GM12878 (cell line): ENCODE data around the gene NFKBIB. TPM values are rescaled to one million over a fixed set of nuclear protein-coding genes. Genes with fewer than 3 reads are reported as not detected.

Experiments used
- ATAC-seq: fragments of 200-7000 bp; cut with Tn5 transposase; 3 replicates; pipeline ENCODE4 v1.9.1; 2020; ENCODE audit warnings: mild to moderate bottlenecking, moderate library complexity
- BruUV-seq: library from RNA; stranded (reverse); fragments of 400-500 nt; replicated peaks from 2 replicates; lab custom pipeline; 2021; lab: Mats Ljungman, UMichigan
- CTCF ChIA-PET: fragments of 300-600 bp; sonication (Branson Sonifier 250); formaldehyde crosslinking; extraction: SDS; loops from one replicate; lab custom pipeline; 2021; ENCODE audit warnings: inconsistent platforms; lab: Yijun Ruan, JAX
- POLR2A ChIA-PET: fragments of 350-600 bp; formaldehyde crosslinking; extraction: SDS; loops from one replicate; lab custom pipeline; 2021; ENCODE audit warnings: inconsistent platforms; lab: Charles Lee
- RAD21 ChIA-PET: fragments of 300-600 bp; sonication (Branson Sonifier 250); formaldehyde crosslinking; loops from one replicate; lab custom pipeline; 2023; ENCODE audit warnings: antibody characterized with exemption; ENCODE audit not compliant: unreplicated experiment; lab: Charles Lee
- SMC1A ChIA-PET: fragments of 300-600 bp; sonication (Branson Sonifier 250); formaldehyde crosslinking; loops from one replicate; lab custom pipeline; 2023; ENCODE audit not compliant: unreplicated experiment, uncharacterized antibody; lab: Charles Lee
- DNase-seq: peaks from one replicate; pipeline ENCODE4 v3.0.0-alpha.2; 2011; ENCODE audit warnings: low read depth, low spot score
- FAIRE-seq: peaks from 3 replicates; lab custom pipeline; 2011; peaks lifted over from hg19 to GRCh38; lab: Jason Lieb, UNC
- H2AFZ ChIP-seq: 2 replicates; pipeline ENCODE4 v1.6.0; 2011; ENCODE audit warnings: low read depth, low read length, control low read depth; ENCODE audit not compliant: control insufficient read depth
- H3K27ac ChIP-seq: 2 replicates; pipeline ENCODE4 v1.5.1; 2011; ENCODE audit warnings: control low read depth; ENCODE audit not compliant: control insufficient read depth, insufficient read depth
- H3K27me3 ChIP-seq, 2 experiments: replicated peaks in 1 of 2; 2 replicates each; pipeline versions ENCODE4 v1.6.0 to v1.6.1; 2011; ENCODE audit warnings: low read length in 1 of 2; ENCODE audit not compliant: control insufficient read depth in 2 of 2, insufficient read depth in 2 of 2
- H3K36me3 ChIP-seq, 2 experiments: 2 replicates each; pipeline ENCODE4 v1.5.1; 2011; ENCODE audit warnings: low read length in 1 of 2; ENCODE audit not compliant: control insufficient read depth in 2 of 2, insufficient read depth in 2 of 2
- H3K4me1 ChIP-seq: 2 replicates; pipeline ENCODE4 v1.6.1; 2011; ENCODE audit warnings: mild to moderate bottlenecking, low read length, moderate library complexity, mixed read lengths; ENCODE audit not compliant: control insufficient read depth, insufficient read depth
- H3K4me2 ChIP-seq: 2 replicates; pipeline ENCODE4 v1.6.0; 2011; ENCODE audit warnings: control low read depth; ENCODE audit not compliant: control insufficient read depth, insufficient read depth
- H3K4me3 ChIP-seq: fragments of 200-600 bp; sonication (generic); 2 replicates; pipeline ENCODE4 v1.5.1; 2016
- H3K79me2 ChIP-seq: 2 replicates; pipeline ENCODE4 v1.6.0; 2011; ENCODE audit warnings: low read length; ENCODE audit not compliant: control insufficient read depth, insufficient read depth
- H3K9ac ChIP-seq: 2 replicates; pipeline ENCODE4 v1.8.0; 2011; ENCODE audit warnings: low read length, control low read depth, mixed read lengths; ENCODE audit not compliant: control insufficient read depth, insufficient read depth
- H3K9me3 ChIP-seq: replicated peaks from 3 replicates; pipeline ENCODE4 v1.5.1; 2011; ENCODE audit warnings: mild to moderate bottlenecking, low read length; ENCODE audit not compliant: control insufficient read depth, insufficient read depth
- H4K20me1 ChIP-seq: 2 replicates; pipeline ENCODE4 v1.6.0; 2011; ENCODE audit not compliant: control insufficient read depth, insufficient read depth
- EGR1 ChIP-seq, 2 experiments: IDR thresholded peaks; 1 replicate in 1 of 2; 2 replicates in 1 of 2; pipeline ENCODE4 v1.6.1; 2011 to 2012; ENCODE audit warnings: low read depth in 2 of 2, low read length in 2 of 2, borderline replicate concordance in 1 of 2, mild to moderate bottlenecking in 1 of 2, moderate library complexity in 1 of 2
- KAT2A ChIP-seq: conservative IDR thresholded peaks from 2 replicates; pipeline ENCODE4 v1.6.1; 2011; ENCODE audit warnings: low read depth, low read length; ENCODE audit not compliant: control insufficient read depth
- NFYB ChIP-seq: IDR thresholded peaks from 2 replicates; pipeline ENCODE4 v1.6.1; 2011; ENCODE audit warnings: low read depth, mild to moderate bottlenecking, low read length, improper control_type of control experiment, moderate library complexity; ENCODE audit not compliant: insufficient read depth
- SMAD1 ChIP-seq: fragments of 450-650 bp; IDR thresholded peaks from 2 replicates; pipeline ENCODE4 v1.6.1; 2018; ENCODE audit warnings: mild to moderate bottlenecking, low read depth; ENCODE audit not compliant: partially characterized antibody
- SMAD5 ChIP-seq: IDR thresholded peaks from 2 replicates; pipeline ENCODE4 v1.6.1; 2016; ENCODE audit warnings: antibody characterized with exemption, low read depth
- SUZ12 ChIP-seq: fragments of 200-600 bp; sonication (generic); IDR thresholded peaks from one replicate; pipeline ENCODE4 v1.6.1; 2018; ENCODE audit warnings: antibody characterized with exemption, mild to moderate bottlenecking; ENCODE audit not compliant: unreplicated experiment
- TARDBP ChIP-seq: IDR thresholded peaks from 2 replicates; pipeline ENCODE4 v1.6.1; 2016; ENCODE audit warnings: borderline replicate concordance
- ZNF217 ChIP-seq: fragments of 450-650 bp; IDR thresholded peaks from 2 replicates; pipeline ENCODE4 v1.6.1; 2017; ENCODE audit warnings: antibody characterized with exemption, mild to moderate bottlenecking
- ZNF24 ChIP-seq: fragments of 450-650 bp; IDR thresholded peaks from 2 replicates; pipeline ENCODE4 v1.6.1; 2017; ENCODE audit warnings: antibody characterized with exemption, mild to moderate bottlenecking
- WGBS: methylation state at CpG from one replicate; pipeline ENCODE4 v1.1.6; 2016; ENCODE audit warnings: low lambda C conversion rate; ENCODE audit not compliant: insufficient replicate concordance, insufficient coverage; ENCODE audit errors: missing lambda C conversion rate; 5-methylcytosine and 5-hydroxymethylcytosine counted together
- in situ Hi-C: fragments of 300-500 bp; cut with MboI; formaldehyde crosslinking; loops from 9 replicates; pipeline ENCODE4 v1.14.3; 2018; ENCODE audit warnings: mixed read lengths
- intact Hi-C: fragments of 100-400 bp; cut with micrococcal nuclease; formaldehyde crosslinking; loops from one replicate; pipeline ENCODE4 v1.14.2; 2022; ENCODE audit not compliant: unreplicated experiment
- polyA plus RNA-seq, 11 experiments: library from polyadenylated mRNA; depleted of rRNA in 4 of 11; unstranded in 6 of 11; stranded (reverse) in 5 of 11; fragments of >200 nt; fragmentation: Nextera tagmentation in 4 of 11; fragmentation: Illumina TruSeq in 1 of 11; extraction: Ambion mirVana in 4 of 11; extraction: Trizol in 1 of 11; gene quantifications; 1 replicate in 1 of 11; 2 replicates in 10 of 11; pipeline versions ENCODE4 v1.2.1 to v1.2.3, GENCODE V29; 2011 to 2016; ENCODE audit warnings: inconsistent platforms in 2 of 11, missing spikeins in 2 of 11, low read depth in 1 of 11
- total RNA-seq, 4 experiments: library from RNA; depleted of rRNA in 3 of 4; stranded (reverse); fragments of >200 nt in 3 of 4; fragmentation: Illumina TruSeq in 1 of 4; extraction: Trizol in 1 of 4; gene quantifications; 2 replicates each; pipeline versions ENCODE4 v1.2.1 to v1.2.3, GENCODE V29; 2013 to 2021
- TF ChIP-seq, protein P1 (sequence below): fragments of 450-650 bp; IDR thresholded peaks from 2 replicates; pipeline ENCODE4 v1.6.1; 2016; ENCODE audit warnings: mild to moderate bottlenecking
- TF ChIP-seq, protein P2 (sequence below): fragments of 450-650 bp; IDR thresholded peaks from 2 replicates; pipeline ENCODE4 v1.6.1; 2017; ENCODE audit warnings: mild to moderate bottlenecking, moderate library complexity
- TF ChIP-seq, protein P3 (sequence below): fragments of 450-650 bp; formaldehyde crosslinking; IDR thresholded peaks from 2 replicates; pipeline ENCODE4 v1.4.0; 2022; ENCODE audit warnings: mild to moderate bottlenecking, moderate library complexity
- TF ChIP-seq, protein P4 (sequence below): fragments of 450-650 bp; IDR thresholded peaks from 2 replicates; pipeline ENCODE4 v1.6.1; 2016; ENCODE audit warnings: mild to moderate bottlenecking

The NFKBIB gene
- total and polyA plus RNA-seq, 10 of the 15 experiments (the other 5 are each of a cell fraction or from before 2014, with no cell fraction given) = 1.2 to 60.9 (median 31.0) TPM

DNA sequence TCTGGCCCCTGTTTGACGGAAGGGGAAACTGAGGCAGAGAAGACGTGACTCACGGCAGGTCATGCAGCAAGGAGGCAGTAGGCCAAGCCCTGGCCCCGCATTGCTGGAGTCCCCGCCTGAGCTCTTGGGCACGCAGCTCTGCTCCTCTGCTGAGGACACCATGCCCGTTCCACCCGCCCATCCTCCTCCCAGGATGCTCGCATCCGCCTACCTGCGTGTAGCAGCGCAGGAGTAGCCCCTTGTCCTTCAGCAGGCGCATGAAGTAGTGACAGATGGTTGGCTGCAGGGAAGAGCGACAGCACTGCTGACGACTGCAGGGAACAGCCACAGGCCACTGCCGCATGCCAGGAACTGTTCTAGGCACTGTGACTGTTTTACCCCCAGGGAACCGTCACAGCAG lies 10.9 kb upstream of the NFKBIB start (continued):
- TF ChIP-seq ZNF217 (no peak), SMAD1 (no peak), TARDBP (no peak), ZNF24 (no peak)
- TF ChIP-seq, all 136 proteins: peak for 0

DNA sequence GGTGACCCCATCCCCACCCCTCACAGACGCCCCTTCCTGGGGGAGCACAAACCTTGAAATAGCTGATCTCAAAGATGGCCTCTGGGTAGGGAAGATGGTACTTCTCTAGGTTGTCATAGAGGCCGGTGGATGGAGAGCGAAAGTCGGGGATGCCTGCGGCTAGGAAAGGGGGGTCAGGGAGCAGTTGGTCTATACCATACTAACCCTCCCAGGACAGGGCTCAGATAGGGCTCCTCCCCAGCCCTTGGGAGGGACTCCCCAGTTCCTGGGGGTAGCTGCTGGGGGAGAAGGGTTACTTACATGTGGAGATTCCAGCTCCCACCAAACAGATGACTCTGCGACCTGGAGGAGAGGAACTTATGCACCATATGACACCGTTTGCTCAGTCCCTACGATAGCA lies 10.0 kb upstream of the NFKBIB start:
- 76% methylated on average over 8 of the region's 8 CpGs for WGBS
- FAIRE-seq = no peak
- TF ChIP-seq, protein P1, sequence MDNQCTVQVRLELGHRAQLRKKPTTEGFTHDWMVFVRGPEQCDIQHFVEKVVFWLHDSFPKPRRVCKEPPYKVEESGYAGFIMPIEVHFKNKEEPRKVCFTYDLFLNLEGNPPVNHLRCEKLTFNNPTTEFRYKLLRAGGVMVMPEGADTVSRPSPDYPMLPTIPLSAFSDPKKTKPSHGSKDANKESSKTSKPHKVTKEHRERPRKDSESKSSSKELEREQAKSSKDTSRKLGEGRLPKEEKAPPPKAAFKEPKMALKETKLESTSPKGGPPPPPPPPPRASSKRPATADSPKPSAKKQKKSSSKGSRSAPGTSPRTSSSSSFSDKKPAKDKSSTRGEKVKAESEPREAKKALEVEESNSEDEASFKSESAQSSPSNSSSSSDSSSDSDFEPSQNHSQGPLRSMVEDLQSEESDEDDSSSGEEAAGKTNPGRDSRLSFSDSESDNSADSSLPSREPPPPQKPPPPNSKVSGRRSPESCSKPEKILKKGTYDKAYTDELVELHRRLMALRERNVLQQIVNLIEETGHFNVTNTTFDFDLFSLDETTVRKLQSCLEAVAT = no peak
- TF ChIP-seq SMAD5 (no peak), KAT2A (no peak), SUZ12 (no peak), NFYB (no peak), EGR1 (IDR thresholded peaks at IDR 0.05; ENCODE audit: borderline replicate concordance in 1 of 2, low read depth in 2 of 2, low read length in 2 of 2) (no peak)
- TF ChIP-seq, protein P2, sequence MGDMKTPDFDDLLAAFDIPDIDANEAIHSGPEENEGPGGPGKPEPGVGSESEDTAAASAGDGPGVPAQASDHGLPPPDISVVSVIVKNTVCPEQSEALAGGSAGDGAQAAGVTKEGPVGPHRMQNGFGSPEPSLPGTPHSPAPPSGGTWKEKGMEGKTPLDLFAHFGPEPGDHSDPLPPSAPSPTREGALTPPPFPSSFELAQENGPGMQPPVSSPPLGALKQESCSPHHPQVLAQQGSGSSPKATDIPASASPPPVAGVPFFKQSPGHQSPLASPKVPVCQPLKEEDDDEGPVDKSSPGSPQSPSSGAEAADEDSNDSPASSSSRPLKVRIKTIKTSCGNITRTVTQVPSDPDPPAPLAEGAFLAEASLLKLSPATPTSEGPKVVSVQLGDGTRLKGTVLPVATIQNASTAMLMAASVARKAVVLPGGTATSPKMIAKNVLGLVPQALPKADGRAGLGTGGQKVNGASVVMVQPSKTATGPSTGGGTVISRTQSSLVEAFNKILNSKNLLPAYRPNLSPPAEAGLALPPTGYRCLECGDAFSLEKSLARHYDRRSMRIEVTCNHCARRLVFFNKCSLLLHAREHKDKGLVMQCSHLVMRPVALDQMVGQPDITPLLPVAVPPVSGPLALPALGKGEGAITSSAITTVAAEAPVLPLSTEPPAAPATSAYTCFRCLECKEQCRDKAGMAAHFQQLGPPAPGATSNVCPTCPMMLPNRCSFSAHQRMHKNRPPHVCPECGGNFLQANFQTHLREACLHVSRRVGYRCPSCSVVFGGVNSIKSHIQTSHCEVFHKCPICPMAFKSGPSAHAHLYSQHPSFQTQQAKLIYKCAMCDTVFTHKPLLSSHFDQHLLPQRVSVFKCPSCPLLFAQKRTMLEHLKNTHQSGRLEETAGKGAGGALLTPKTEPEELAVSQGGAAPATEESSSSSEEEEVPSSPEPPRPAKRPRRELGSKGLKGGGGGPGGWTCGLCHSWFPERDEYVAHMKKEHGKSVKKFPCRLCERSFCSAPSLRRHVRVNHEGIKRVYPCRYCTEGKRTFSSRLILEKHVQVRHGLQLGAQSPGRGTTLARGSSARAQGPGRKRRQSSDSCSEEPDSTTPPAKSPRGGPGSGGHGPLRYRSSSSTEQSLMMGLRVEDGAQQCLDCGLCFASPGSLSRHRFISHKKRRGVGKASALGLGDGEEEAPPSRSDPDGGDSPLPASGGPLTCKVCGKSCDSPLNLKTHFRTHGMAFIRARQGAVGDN = no peak
- TF ChIP-seq, protein P3, sequence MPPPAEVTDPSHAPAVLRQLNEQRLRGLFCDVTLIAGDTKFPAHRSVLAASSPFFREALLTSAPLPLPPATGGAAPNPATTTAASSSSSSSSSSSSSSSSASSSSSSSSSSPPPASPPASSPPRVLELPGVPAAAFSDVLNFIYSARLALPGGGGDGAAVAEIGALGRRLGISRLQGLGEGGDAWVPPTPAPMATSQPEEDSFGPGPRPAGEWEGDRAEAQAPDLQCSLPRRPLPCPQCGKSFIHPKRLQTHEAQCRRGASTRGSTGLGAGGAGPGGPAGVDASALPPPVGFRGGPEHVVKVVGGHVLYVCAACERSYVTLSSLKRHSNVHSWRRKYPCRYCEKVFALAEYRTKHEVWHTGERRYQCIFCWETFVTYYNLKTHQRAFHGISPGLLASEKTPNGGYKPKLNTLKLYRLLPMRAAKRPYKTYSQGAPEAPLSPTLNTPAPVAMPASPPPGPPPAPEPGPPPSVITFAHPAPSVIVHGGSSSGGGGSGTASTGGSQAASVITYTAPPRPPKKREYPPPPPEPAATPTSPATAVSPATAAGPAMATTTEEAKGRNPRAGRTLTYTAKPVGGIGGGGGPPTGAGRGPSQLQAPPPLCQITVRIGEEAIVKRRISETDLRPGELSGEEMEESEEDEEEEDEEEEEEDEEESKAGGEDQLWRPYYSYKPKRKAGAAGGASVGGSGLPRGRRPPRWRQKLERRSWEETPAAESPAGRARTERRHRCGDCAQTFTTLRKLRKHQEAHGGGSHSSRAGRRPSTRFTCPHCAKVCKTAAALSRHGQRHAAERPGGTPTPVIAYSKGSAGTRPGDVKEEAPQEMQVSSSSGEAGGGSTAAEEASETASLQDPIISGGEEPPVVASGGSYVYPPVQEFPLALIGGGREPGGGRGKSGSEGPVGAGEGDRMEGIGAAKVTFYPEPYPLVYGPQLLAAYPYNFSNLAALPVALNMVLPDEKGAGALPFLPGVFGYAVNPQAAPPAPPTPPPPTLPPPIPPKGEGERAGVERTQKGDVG (CRISPR knock-in tag) = no peak
- TF ChIP-seq, protein P4, sequence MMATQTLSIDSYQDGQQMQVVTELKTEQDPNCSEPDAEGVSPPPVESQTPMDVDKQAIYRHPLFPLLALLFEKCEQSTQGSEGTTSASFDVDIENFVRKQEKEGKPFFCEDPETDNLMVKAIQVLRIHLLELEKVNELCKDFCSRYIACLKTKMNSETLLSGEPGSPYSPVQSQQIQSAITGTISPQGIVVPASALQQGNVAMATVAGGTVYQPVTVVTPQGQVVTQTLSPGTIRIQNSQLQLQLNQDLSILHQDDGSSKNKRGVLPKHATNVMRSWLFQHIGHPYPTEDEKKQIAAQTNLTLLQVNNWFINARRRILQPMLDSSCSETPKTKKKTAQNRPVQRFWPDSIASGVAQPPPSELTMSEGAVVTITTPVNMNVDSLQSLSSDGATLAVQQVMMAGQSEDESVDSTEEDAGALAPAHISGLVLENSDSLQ = no peak

More for the DNA sequence above, 10.0 kb upstream of the NFKBIB start:
- ATAC-seq (no peak), DNase-seq (no peak)
- CTCF ChIA-PET = interaction anchor here (5.8 kb wide), 1 partner anchor 12 kb away, joined by 62 read pairs; the partner anchor contains the start of gene RINL
- Histone ChIP-seq H2AFZ (no peak overlapping the region), H4K20me1 (no peaks in the 10 kb centered on the region), H3K79me2 (no peaks in the 10 kb centered on the region), H3K9ac (no peak overlapping the region), H3K4me2 (no peak overlapping the region), H3K4me1 (no peaks in the 10 kb centered on the region), H3K9me3 (no peaks in the 10 kb centered on the region), H3K4me3 (no peak overlapping the region), H3K36me3 (no peaks in the 10 kb centered on the region; a peak in 1 of 4 replicates), H3K27ac (no peak overlapping the region), H3K27me3 (no peaks in the 10 kb centered on the region)
- SMC1A ChIA-PET = no interaction called here
- in situ Hi-C loops (no loop called here), intact Hi-C loops (loop anchor here (10.0 kb wide), 2 partner anchors 55 to 105 kb away; partner anchors contain the start of genes ECH1 and LGALS7B)
- RAD21 ChIA-PET = no interaction called here
- POLR2A ChIA-PET = no interaction called here
- no TSS peak for BruUV-seq
